Stimulated activated CD4-positive, alpha-beta T cell treated with anti-CD3 and anti-CD28 coated beads, Interleukin-1b, Interleukin-23, amount 100 ng/mL, for 1 hour (primary cell): ENCODE data around the gene RFNG.

Experiments used
- DNase-seq, 2 donors: peaks; one replicate each; pipeline ENCODE4 v3.0.0-alpha.2; 2020; ENCODE audit warnings: low read depth in 2 of 2

RFNG gene

DNA sequence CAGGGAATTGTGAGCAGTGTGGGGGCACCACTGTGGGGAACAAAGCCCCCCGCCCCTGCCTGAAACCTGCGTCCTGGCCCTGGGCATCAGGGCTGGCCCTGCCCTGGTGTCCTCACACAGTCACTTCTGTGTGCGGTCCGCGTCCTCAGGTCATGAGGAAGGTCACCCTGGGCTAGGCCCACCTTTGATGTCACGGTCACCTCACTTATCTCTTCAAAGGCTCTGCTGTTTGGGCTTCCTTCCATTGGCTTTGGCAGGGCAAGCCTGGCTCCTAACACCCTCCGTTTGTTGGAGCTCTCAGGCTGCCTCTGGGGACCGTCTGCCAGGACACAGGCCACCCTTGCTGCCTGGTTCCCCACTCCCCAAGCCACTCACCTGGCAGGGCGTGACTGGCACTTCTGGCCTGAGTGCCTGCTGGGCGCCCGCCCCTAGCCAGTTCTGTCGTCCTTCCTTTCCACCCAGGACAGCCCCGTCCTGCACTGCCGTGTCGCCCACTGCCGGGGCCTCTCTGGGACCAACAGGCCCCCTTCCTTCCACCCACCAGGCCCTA, 37.8 kb downstream of the RFNG start:
- DNase-seq: no peak

- no peak for DNase-seq
These were observed 38.3 kb downstream of the RFNG start for GRCh38 chr17:82013341-82013740.

DNA sequence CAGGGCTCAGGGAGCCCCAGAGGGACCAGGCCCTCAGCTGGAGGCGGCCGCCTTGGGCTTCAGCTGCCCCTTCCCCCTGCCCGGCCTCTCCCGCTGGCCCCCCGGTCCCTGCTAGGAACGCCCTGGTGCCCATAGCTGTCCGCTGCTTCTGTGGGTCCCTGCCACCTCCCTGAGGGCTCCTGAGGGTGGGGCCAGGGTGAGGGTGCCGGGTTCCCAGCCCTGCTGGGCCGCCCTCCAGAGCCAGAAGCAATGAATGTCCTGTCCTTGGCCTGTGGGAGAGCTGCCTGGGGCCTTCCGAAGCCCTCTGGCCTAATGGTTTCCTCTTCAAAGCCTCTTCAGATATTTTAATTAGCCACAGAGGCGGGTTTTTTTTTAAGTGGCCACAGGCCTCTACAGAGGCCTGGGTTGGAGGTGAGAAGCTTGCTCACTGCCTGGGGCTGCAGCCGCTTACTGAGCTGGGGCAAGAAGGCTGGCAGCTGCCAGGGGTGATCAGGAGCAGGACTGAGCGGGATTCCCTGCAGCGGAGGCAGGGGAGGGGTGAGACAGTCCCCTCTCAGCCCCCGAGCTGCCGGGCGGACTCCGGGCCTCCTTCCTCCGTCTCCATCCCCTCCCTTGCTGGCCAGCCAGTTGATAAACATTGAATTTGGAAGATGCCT, 38.8 kb downstream of the RFNG start:
- DNase-seq: no peak

DNA sequence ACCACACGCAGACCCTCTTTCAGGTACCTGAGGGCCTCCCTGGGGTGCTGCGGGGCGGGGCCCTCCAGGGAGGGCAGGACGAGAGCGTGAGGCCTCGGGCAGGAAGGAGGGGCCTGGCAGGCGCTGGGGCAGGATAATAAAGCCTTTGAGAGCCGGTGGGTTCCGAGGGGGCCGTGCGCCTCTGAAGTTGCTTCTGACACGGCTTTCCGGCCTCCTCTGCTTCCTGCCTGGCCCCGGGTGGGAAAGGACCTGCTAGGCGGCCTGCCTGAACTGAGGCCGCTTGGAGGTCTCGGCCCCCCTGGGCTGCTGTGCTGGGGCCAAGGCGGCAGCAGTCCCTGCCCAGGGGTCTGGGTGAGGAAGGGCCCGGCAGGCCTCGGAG, 39.4 kb downstream of the RFNG start:
- no peak for DNase-seq

DNA sequence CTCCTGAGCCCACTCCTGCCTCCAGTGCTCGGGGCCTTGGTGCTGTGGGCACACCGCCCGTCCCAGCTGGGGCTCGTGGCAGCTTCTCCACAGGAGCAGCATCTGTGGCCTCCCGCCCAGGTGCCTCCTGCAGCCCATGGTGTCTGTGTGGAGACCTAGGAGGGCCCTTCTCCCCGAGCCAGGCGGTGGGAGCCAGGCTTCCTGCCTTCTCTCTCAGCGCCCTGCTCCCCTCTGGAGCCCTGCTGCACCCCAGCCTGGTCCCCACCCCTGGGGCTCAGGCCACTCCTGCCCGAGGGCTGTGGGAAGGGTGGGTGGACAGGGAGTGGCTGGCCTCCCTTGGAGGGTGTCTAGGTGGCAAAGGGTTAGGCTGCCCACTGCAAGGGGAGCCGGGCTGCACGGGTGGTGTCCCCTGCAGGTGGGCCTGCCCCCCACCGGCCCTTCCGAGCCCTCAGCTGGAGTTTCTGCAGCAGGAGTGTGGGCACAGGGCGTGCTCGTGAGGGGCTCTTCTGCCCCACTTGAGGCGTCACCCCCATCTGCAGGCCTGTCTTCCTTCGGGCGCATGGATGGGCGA, 39.9 kb downstream of the RFNG start:
- no peak for DNase-seq

GRCh38 chr17:82010575-82011525, 40.8 kb downstream of the RFNG start:
- DNase-seq: no peak

- DNase-seq: no peak
These were observed 42.2 kb downstream of the RFNG start for GRCh38 chr17:82009413-82009812.

DNA sequence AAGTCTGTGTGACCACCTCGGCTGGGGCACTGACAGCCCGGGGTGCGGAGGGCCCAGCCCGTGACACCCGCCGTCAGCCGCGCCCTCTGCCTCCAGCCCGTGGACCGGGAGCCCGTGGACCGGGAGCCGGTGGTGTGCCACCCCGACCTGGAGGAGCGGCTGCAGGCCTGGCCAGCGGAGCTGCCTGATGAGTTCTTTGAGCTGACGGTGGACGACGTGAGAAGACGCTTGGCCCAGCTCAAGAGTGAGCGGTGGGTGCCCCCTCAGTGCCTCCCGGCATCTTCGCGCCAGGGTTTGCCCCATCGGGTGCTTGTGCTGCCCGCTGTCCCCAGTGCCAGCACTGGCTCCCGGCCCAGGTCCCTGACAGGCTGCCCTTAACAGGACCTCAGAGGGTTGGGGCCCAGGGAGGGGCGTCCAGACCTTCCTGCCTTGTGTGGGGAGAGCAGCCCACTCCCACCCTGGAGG, 42.6 kb downstream of the RFNG start:
- DNase-seq: no peak

- no peak for DNase-seq
These were observed 43.2 kb downstream of the RFNG start for GRCh38 chr17:82008258-82008940.

DNA sequence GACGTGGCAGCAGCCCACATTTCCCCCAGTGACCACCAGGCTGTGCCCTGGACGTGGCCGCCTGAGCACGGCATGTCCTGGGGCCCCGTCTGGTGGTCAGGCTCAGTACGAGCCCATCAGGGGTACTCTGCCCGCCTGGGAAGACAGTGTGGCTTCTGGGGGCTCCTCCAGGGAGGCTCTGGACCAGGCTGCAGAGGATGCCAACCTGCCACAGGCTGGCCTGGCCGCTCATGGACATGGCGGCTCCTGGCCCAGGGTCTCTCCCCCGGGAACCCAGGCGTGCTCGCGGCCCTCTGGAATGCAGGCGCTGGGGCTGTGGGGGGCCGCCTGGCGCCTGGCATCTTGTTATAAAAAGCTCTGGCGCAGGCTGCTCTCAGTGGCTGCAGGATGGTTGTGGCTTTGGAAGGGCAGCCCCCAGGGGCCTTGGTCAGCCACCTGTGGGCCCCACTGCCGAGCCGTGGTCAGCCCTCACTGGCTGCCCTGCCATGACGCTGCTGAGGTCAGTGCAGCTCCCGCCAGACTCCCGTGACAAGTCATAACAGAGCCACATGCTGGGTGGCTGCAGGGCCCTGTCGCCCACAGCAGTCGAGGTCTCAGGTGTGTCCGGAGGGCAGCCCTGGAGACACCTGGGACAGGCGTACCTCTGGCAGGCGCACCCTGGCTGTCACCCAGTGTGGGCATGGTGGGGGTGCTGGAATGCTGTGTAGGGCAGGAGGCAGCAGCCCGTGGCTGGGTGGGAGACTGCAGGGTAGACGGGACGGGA, 43.9 kb downstream of the RFNG start:
- no peak for DNase-seq

GRCh38 chr17:82007228-82007494, 44.5 kb downstream of the RFNG start:
- no peak for DNase-seq

GRCh38 chr17:82006468-82007227, 45.0 kb downstream of the RFNG start:
- DNase-seq: no peak

DNA sequence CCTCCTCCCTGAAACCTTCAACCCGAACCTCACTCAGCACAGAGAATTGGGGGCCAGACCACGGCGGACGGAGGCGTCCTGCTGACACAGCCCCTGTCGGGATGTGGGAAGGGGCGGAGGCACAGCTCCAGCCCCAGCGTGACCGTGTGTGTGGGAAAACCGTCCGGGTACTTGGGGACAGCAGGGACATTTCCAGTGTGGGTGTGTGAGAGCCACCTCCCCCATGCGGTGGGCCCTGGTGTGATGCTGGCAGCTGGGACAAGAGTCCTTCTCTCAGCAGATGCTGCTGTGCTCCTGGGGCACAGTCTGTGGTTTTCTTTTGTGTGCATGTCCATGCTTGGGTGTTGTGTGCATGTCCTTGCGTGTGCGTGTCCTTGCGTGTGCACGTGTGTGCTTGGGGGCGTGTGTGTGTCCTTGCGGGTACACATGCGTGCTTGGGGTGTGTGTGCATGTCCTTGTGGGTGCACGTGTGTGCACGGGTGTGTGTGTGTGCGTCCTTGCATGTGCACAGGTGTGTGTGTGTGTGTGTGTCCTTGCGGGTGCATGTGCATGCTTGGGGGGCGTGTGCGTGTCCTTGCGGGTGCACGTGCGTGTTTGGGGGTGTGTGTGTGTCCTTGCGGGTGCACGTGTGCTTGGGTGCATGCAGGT, 45.8 kb downstream of the RFNG start:
- no peak for DNase-seq

- DNase-seq: no peak
These were observed 46.8 kb downstream of the RFNG start for GRCh38 chr17:82004517-82005455.

DNA sequence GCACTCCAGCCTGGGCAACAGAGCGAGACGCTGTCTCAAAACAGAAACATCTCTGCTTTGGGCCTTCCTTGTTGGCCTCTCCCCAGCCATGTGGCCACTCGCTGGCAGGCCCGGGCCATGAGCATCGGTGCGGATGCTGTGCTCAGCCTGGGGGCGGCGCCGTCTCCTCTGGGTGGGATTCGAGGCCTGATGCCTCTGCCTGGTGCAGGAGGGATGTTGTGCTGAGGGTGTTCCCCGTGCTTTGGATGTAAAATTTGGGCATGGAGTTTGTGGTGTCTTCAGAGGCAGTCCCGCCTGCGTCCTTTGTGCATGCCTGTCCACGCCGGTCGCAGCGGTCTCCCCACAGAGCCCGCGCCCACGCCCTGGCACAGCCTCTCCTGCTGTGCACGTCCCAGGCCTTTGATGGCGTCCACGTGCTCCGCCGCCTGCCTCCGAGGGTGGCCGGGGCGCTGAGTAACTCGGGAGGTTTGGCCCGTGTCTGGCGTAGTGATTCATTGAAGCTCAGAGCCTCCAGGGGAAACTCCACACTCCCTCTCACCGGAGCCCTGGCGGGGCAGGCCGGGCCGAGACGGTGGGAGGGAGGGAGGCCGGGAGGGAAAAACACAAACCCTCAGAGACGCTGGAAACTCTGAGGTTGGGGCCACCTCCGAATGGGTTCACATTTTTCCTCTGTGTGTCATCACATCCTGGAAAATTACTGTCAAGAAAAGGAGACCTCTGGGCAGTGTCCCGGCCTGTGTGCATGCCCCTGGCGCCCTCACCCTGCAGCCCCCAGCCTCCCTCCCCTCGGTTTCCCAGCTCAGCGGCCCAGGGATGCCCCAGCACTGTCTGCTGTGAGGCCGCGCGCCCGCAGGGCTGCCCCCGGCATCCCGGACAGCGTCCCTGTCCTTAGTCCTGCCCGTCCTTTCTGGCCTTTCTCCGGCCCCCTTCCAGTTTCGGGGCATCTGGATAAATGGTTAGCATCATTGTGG, 47.9 kb downstream of the RFNG start:
- DNase-seq: no peak

DNA sequence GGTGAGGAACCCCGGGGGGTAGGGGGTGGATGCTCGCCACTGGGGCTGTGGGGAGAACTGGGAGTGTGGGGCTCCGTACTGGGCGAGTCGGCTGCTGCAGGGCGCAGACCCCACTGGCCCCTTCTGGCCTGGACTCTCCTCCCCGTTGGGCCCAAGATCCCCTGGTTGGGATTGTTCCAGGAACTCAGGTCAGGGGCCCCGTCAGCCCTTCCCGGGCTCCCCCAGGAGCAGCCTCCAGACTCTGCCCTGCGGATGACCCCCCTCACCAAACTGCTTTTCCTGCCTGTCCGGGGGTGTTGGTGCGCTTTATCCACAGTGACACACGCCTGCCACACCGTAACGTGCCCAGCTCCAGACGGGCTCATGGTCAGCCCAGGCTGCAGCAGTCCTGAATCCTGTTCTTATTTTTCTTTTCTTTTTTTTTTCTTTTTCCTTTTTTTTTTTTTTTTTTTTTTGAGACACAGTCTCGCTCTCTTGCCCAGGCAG, 50.0 kb downstream of the RFNG start:
- DNase-seq: no peak

DNA sequence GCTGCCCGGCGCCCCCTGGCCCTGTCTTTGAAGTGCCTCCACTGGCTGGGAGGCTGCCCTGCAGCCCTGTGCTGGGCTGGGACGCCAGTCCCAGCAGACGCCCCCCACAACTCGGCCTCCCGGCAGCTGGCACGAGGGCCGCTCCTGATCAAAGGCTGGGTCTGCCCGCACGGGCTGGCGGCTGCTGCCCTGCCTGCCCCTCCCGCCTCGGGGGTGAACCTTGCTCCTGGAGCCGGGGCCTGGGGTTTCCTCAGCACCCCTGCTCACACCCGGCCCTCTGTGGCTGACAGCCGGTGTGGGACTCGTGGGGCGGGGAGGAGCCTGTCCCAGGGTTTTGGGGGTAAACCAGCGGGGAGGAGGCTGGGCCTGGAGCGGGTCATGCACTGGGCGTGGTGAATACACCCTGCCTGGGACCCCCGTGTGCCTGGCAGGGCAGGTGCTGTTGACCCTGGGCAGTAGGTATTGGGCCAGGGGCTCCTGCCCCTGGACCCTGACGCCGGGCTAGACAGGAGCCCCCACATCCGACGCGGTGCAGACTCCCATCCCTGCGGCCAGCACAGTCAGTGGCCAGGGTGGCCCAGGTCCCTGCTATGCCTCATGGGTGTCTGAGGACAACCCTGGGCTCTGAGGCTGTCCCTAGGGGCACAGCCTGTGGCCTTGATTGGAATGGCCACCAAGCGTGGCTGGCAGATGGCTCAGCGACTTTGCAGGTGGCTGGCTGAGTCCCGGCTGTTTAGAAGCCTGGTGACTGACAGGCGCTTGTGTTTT, 50.6 kb downstream of the RFNG start:
- DNase-seq: no peak
